ENCODE data around the gene HMOX2. TPM values are rescaled to one million over a fixed set of nuclear protein-coding genes. Genes with fewer than 3 reads are reported as not detected.
A peak's percentile ranks its signal among the peaks of the same experiment; 100 is the strongest.

HMOX2 gene
- total and polyA plus RNA-seq, 2 of the 13 experiments (the other 11 are each of a cell fraction or from before 2014, with no cell fraction given): 60.3 to 70.4 TPM

GRCh38 chr16:4538350-4539235 lies 62.4 kb downstream of the HMOX2 start, which contains the start of gene CDIP1 (continued):
- TF ChIP-seq GABPA (IDR thresholded peaks at IDR 0.05; ENCODE audit: low read depth, low read length): no peak
- TF ChIP-seq GABPA (CRISPR knock-in tag; IDR thresholded peaks at IDR 0.05; ENCODE audit: low read depth): peak; percentile 38; the same call in 1 of the 2 replicates
- TF ChIP-seq MAF1 (CRISPR knock-in tag; IDR thresholded peaks at IDR 0.05; ENCODE audit: borderline replicate concordance): peak; percentile 94
- peak; percentile 99 for TF ChIP-seq ZNF256 (CRISPR knock-in tag; conservative IDR thresholded peaks at IDR 0.05)
- TF ChIP-seq ZNF619 (CRISPR knock-in tag; IDR thresholded peaks at IDR 0.05): peak; percentile 93; the same call in 1 of the 2 replicates
- peak; percentile 99 for TF ChIP-seq ZNF616 (CRISPR knock-in tag; IDR thresholded peaks at IDR 0.05; ENCODE audit: low read depth)
- TF ChIP-seq ZNF552 (CRISPR knock-in tag; IDR thresholded peaks at IDR 0.05; ENCODE audit: borderline replicate concordance): peak; percentile 99
- peak; percentile 98 for TF ChIP-seq ZNF101 (CRISPR knock-in tag; IDR thresholded peaks at IDR 0.05; ENCODE audit: borderline replicate concordance, low read depth)
- TF ChIP-seq, protein P1, sequence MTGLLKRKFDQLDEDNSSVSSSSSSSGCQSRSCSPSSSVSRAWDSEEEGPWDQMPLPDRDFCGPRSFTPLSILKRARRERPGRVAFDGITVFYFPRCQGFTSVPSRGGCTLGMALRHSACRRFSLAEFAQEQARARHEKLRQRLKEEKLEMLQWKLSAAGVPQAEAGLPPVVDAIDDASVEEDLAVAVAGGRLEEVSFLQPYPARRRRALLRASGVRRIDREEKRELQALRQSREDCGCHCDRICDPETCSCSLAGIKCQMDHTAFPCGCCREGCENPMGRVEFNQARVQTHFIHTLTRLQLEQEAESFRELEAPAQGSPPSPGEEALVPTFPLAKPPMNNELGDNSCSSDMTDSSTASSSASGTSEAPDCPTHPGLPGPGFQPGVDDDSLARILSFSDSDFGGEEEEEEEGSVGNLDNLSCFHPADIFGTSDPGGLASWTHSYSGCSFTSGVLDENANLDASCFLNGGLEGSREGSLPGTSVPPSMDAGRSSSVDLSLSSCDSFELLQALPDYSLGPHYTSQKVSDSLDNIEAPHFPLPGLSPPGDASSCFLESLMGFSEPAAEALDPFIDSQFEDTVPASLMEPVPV (CRISPR knock-in tag; IDR thresholded peaks at IDR 0.05): peak; percentile 100
- peak; percentile 100 for TF ChIP-seq BRF2 (CRISPR knock-in tag; IDR thresholded peaks at IDR 0.05)
- no peak for TF ChIP-seq PCBP1 (IDR thresholded peaks at IDR 0.05; ENCODE audit: borderline replicate concordance, low read depth, low read length)
- peak; percentile 89 for TF ChIP-seq ZBTB21 (CRISPR knock-in tag; IDR thresholded peaks at IDR 0.05)
- peak; percentile 53; the same call in 1 of the 2 replicates for TF ChIP-seq HCFC1 (IDR thresholded peaks at IDR 0.05; ENCODE audit: low read depth, low read length)
- peak; percentile 100 for TF ChIP-seq ZNF230 (CRISPR knock-in tag; IDR thresholded peaks at IDR 0.05)
- peak; percentile 78; the same call in 1 of the 2 replicates for TF ChIP-seq ELF4 (CRISPR knock-in tag; IDR thresholded peaks at IDR 0.05; ENCODE audit: borderline replicate concordance)
- peak; percentile 98 for TF ChIP-seq ZBTB42 (CRISPR knock-in tag; IDR thresholded peaks at IDR 0.05)
- peak; percentile 98; the same call in 1 of the 2 replicates for TF ChIP-seq MIER3 (CRISPR knock-in tag; IDR thresholded peaks at IDR 0.05; ENCODE audit: borderline replicate concordance)
- TF ChIP-seq, protein P2, sequence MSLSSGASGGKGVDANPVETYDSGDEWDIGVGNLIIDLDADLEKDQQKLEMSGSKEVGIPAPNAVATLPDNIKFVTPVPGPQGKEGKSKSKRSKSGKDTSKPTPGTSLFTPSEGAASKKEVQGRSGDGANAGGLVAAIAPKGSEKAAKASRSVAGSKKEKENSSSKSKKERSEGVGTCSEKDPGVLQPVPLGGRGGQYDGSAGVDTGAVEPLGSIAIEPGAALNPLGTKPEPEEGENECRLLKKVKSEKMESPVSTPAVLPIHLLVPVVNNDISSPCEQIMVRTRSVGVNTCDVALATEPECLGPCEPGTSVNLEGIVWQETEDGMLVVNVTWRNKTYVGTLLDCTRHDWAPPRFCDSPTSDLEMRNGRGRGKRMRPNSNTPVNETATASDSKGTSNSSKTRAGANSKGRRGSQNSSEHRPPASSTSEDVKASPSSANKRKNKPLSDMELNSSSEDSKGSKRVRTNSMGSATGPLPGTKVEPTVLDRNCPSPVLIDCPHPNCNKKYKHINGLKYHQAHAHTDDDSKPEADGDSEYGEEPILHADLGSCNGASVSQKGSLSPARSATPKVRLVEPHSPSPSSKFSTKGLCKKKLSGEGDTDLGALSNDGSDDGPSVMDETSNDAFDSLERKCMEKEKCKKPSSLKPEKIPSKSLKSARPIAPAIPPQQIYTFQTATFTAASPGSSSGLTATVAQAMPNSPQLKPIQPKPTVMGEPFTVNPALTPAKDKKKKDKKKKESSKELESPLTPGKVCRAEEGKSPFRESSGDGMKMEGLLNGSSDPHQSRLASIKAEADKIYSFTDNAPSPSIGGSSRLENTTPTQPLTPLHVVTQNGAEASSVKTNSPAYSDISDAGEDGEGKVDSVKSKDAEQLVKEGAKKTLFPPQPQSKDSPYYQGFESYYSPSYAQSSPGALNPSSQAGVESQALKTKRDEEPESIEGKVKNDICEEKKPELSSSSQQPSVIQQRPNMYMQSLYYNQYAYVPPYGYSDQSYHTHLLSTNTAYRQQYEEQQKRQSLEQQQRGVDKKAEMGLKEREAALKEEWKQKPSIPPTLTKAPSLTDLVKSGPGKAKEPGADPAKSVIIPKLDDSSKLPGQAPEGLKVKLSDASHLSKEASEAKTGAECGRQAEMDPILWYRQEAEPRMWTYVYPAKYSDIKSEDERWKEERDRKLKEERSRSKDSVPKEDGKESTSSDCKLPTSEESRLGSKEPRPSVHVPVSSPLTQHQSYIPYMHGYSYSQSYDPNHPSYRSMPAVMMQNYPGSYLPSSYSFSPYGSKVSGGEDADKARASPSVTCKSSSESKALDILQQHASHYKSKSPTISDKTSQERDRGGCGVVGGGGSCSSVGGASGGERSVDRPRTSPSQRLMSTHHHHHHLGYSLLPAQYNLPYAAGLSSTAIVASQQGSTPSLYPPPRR (CRISPR knock-in tag; IDR thresholded peaks at IDR 0.05; ENCODE audit: borderline replicate concordance): peak; percentile 81
- TF ChIP-seq BATF2 (CRISPR knock-in tag; IDR thresholded peaks at IDR 0.05): peak; percentile 99
- TF ChIP-seq ZNF614 (CRISPR knock-in tag; IDR thresholded peaks at IDR 0.05; ENCODE audit: borderline replicate concordance): peak; percentile 98
